Erythroblast (primary cell): Measurements from ENCODE around the gene NPNT.

Source experiments
- GATA1 ChIP-seq: IDR thresholded peaks from 2 replicates; pipeline ENCODE4 v1.6.1; 2011; ENCODE audit warnings: low read depth, mild to moderate bottlenecking, control low read depth, low read length, moderate library complexity
- POLR2A ChIP-seq: IDR thresholded peaks from 2 replicates; pipeline ENCODE4 v1.6.1; 2011; ENCODE audit warnings: mild to moderate bottlenecking, low read length

- TF ChIP-seq POLR2A (no peak), GATA1 (no peak)
These were observed 16.2 kb downstream of the NPNT start for GRCh38 chr4:105911426-105911825.
